Adrenal gland (tissue), 19 donors: ENCODE data around the gene CCDC28A. TPM values are rescaled to one million over a fixed set of nuclear protein-coding genes. Genes with fewer than 3 reads are reported as not detected.
A peak's percentile ranks its signal among the peaks of the same experiment; 100 is the strongest.

Experiments
- DNase-seq, 7 donors: peaks; one replicate each; pipeline ENCODE4 v3.0.0-alpha.2; 2019 to 2020
- H3K27ac ChIP-seq, 5 donors: fragments of 200-600 bp; sonication (generic) in 4 of 5; 1 replicate in 3 of 5; 2 replicates in 2 of 5; pipeline versions ENCODE4 v1.5.1 to v1.8.0; 2016 to 2020; ENCODE audit warnings: mild to moderate bottlenecking in 1 of 5
- H3K27me3 ChIP-seq: fragments of 200-600 bp; 2 replicates; pipeline ENCODE4 v1.8.0; 2021
- H3K36me3 ChIP-seq, 2 donors: fragments of 200-600 bp; replicated peaks in 1 of 2; 1 replicate in 1 of 2; 2 replicates in 1 of 2; pipeline versions ENCODE4 v1.5.1 to v1.8.0; 2018 to 2022
- H3K4me1 ChIP-seq, 2 donors: fragments of 200-600 bp; replicated peaks in 1 of 2; 1 replicate in 1 of 2; 2 replicates in 1 of 2; pipeline versions ENCODE4 v1.5.1 to v1.8.0; 2018 to 2021
- H3K4me3 ChIP-seq, 4 donors: fragments of 200-600 bp; sonication (generic) in 3 of 4; one replicate each; pipeline ENCODE4 v1.5.1; 2016 to 2018
- H3K9me3 ChIP-seq, 3 donors: fragments of 200-600 bp; sonication (generic) in 1 of 3; replicated peaks in 1 of 3; 1 replicate in 2 of 3; 2 replicates in 1 of 3; pipeline versions ENCODE4 v1.5.1 to v1.8.0; 2016 to 2021
- CTCF ChIP-seq, 6 experiments: fragments of 450-650 bp in 4 of 6; fragments of 200-600 bp in 2 of 6; sonication (generic) in 1 of 6; IDR thresholded peaks; 1 replicate in 5 of 6; 2 replicates in 1 of 6; pipeline versions ENCODE4 v1.5.1 to v1.8.0; 2016 to 2021; ENCODE audit warnings: antibody characterized with exemption in 6 of 6, mild to moderate bottlenecking in 2 of 6, moderate library complexity in 1 of 6
- POLR2A ChIP-seq, 2 donors: fragments of 450-650 bp; IDR thresholded peaks; one replicate each; pipeline ENCODE4 v1.6.1; 2017; ENCODE audit warnings: antibody characterized with exemption in 2 of 2, mild to moderate bottlenecking in 2 of 2, moderate library complexity in 1 of 2
- WGBS, 4 donors: extraction: QIAGEN DNeasy Blood & Tissue Kit in 2 of 4; methylation state at CpG; one replicate each; pipeline versions ENCODE4 v1.1.5 to v1.1.7; 2013 to 2017; 5-methylcytosine and 5-hydroxymethylcytosine counted together
- intact Hi-C, 2 donors: fragments of 100-400 bp; cut with DNase I; formaldehyde crosslinking; loops; one replicate each; pipeline versions ENCODE4 v1.14.1 to v1.15.0; 2022 to 2023
- long read RNA-seq, 10 donors: library from polyadenylated mRNA in 3 of 10; unstranded in 2 of 10; stranded (forward) in 1 of 10; transcript quantifications; one replicate each; pipeline ENCODE4 v2.0.0 and lab custom pipeline, GENCODE V29; 2021 to 2026
- polyA plus RNA-seq, 3 donors: library from polyadenylated mRNA; stranded (reverse); fragments of 200-250 nt in 2 of 3; fragments of 350-450 nt in 1 of 3; fragmentation: Illumina TruSeq in 1 of 3; extraction: RNeasy Lipid Tissue Mini Kit (QIAGEN cat#74804) in 1 of 3; gene quantifications; one replicate each; pipeline ENCODE4 v1.2.3, GENCODE V29; 2013 to 2014
- total RNA-seq, 9 donors: library from RNA; depleted of rRNA in 4 of 9; stranded (reverse); fragments of >200 nt in 4 of 9; fragments of 120-200 nt in 1 of 9; fragmentation: NEBNext Ultra II Directional in 1 of 9; extraction: Animal tissue kit (Norgen Biotek cat#: 25700) in 1 of 9; gene quantifications; one replicate each; pipeline versions ENCODE4 v1.1.0 to v1.2.4, GENCODE V29; 2013 to 2023
- donor health status: healthy with polysubstance abuse.
- donor health status: Bipolar disorder and iron deficiency.
- donor health status: DM: yes; HTN: yes; CAD: no.
- donor health status: DM: no; HTN: no; CAD: no.
- donor health status: DM: no; HTN: no; CAD: no.
- donor health status: DM: yes; HTN: yes; CAD: no.

Gene CCDC28A
- total RNA-seq (10 to 100 TPM; 24.1 to 70.0 (median 45.8) TPM), polyA plus RNA-seq (10 to 100 TPM; 34.0 to 42.4 (median 36.0) TPM)
- long read RNA-seq, donor 1, transcript CCDC28A-202 (6 exons, 1,505 nt) = major isoform, 12 of 25 reads
- long read RNA-seq, donor 1, partial matches to known transcripts = 7 of 25 reads
- long read RNA-seq, donor 1, other reads (novel, unspliced or antisense) = 6 of 25 reads
- long read RNA-seq, donor 2, transcript CCDC28A-202 (6 exons, 1,505 nt) = major isoform, 7 of 7 reads
- long read RNA-seq, donor 2, partial matches to known transcripts = 0 of 7 reads
- long read RNA-seq, donor 2, other reads (novel, unspliced or antisense) = 0 of 7 reads
- long read RNA-seq, donor 3, transcript CCDC28A-202 (6 exons, 1,505 nt) = major isoform, 10 of 22 reads
- long read RNA-seq, donor 3, partial matches to known transcripts = 12 of 22 reads
- long read RNA-seq, donor 3, other reads (novel, unspliced or antisense) = 0 of 22 reads
- long read RNA-seq, donor 4, transcript CCDC28A-202 (6 exons, 1,505 nt) = major isoform, 68 of 78 reads
- long read RNA-seq, donor 4, partial matches to known transcripts = 2 of 78 reads
- long read RNA-seq, donor 4, other reads (novel, unspliced or antisense) = 8 of 78 reads
- long read RNA-seq, donor 5, transcript CCDC28A-202 (6 exons, 1,505 nt) = major isoform, 84 of 97 reads
- long read RNA-seq, donor 5, partial matches to known transcripts = 4 of 97 reads
- long read RNA-seq, donor 5, other reads (novel, unspliced or antisense) = 9 of 97 reads
- long read RNA-seq, donor 6, transcript CCDC28A-202 (6 exons, 1,505 nt) = major isoform, 28 of 34 reads
- long read RNA-seq, donor 6, partial matches to known transcripts = 3 of 34 reads
- long read RNA-seq, donor 6, other reads (novel, unspliced or antisense) = 3 of 34 reads
- long read RNA-seq, donor 7, transcript CCDC28A-202 (6 exons, 1,505 nt) = major isoform, 6 of 6 reads
- long read RNA-seq, donor 7, partial matches to known transcripts = 0 of 6 reads
- long read RNA-seq, donor 7, other reads (novel, unspliced or antisense) = 0 of 6 reads
- long read RNA-seq, donor 8, transcript CCDC28A-202 (6 exons, 1,505 nt) = major isoform, 16 of 16 reads
- long read RNA-seq, donor 8, partial matches to known transcripts = 0 of 16 reads
- long read RNA-seq, donor 8, other reads (novel, unspliced or antisense) = 0 of 16 reads
- long read RNA-seq, donor 9, transcript CCDC28A-202 (6 exons, 1,505 nt) = major isoform, 12 of 21 reads
- long read RNA-seq, donor 9, partial matches to known transcripts = 9 of 21 reads
- long read RNA-seq, donor 9, other reads (novel, unspliced or antisense) = 0 of 21 reads
- long read RNA-seq, donor 10, transcript CCDC28A-202 (6 exons, 1,505 nt) = major isoform, 8 of 8 reads
- long read RNA-seq, donor 10, partial matches to known transcripts = 0 of 8 reads
- long read RNA-seq, donor 10, other reads (novel, unspliced or antisense) = 0 of 8 reads

GRCh38 chr6:138773177-138774091, at the start of gene CCDC28A:
TSS of gene CCDC28A (plus strand) at chr6:138773769. CDS start at chr6:138776121, 2,352 bp downstream.
- DNase-seq = peak; percentile 93 to 98 (median 96)
- H3K4me3 ChIP-seq = peak within 1 kb of the TSS; percentile 33 to 96 (median 81)
- WGBS, 4 donors = 0 to 1% (median 0%) methylated on average over 40 to 47 of the region's 47 CpGs
- no peaks in the 10 kb centered on the region for H3K9me3 ChIP-seq
- TF ChIP-seq POLR2A (IDR thresholded peaks at IDR 0.05) (peak in 1 of 2 donors; percentile 73), CTCF (IDR thresholded peaks at IDR 0.05) (peak in 3 of 6 experiments; percentile 13 to 40 (median 24))
- peaks cover 0 to 6% of the 10 kb centered on the region in 2 donors for H3K36me3 ChIP-seq
- H3K27me3 ChIP-seq = no peaks in the 10 kb centered on the region
- peak within 1 kb of the TSS; percentile 85 to 98 (median 96) for H3K27ac ChIP-seq
- intact Hi-C loops = no loop called here
- H3K4me1 ChIP-seq = peaks cover 6 to 19% of the 10 kb centered on the region in 2 donors

- peak; percentile 24 to 71 (median 47) for DNase-seq
- 46 to 79% (median 55%) methylated on average over 3 of the region's 3 CpGs for WGBS, 4 donors
- no peaks in the 10 kb centered on the region for H3K27me3 ChIP-seq
- no peaks in the 10 kb centered on the region for H3K36me3 ChIP-seq
- intact Hi-C loops = no loop called here
- H3K27ac ChIP-seq = peak overlapping the region in 1 of 5 donors; percentile 53
- peaks cover 3 to 30% of the 10 kb centered on the region in 2 donors for H3K4me1 ChIP-seq
- no peak overlapping the region for H3K4me3 ChIP-seq
- TF ChIP-seq POLR2A (IDR thresholded peaks at IDR 0.05) (no peak), CTCF (IDR thresholded peaks at IDR 0.05) (no peak)
- no peaks in the 10 kb centered on the region for H3K9me3 ChIP-seq
These were observed 49.6 kb upstream of the CCDC28A start for GRCh38 chr6:138724015-138724414.

- peak overlapping the region in 1 of 5 donors; percentile 75 for H3K27ac ChIP-seq
- DNase-seq = no peak
- WGBS, 4 donors = 87 to 88% (median 87%) methylated on average over 5 to 7 of the region's 7 CpGs
- TF ChIP-seq POLR2A (IDR thresholded peaks at IDR 0.05) (no peak), CTCF (IDR thresholded peaks at IDR 0.05) (no peak)
- no peaks in the 10 kb centered on the region for H3K36me3 ChIP-seq
- no peaks in the 10 kb centered on the region for H3K27me3 ChIP-seq
- peaks cover 3 to 23% of the 10 kb centered on the region in 2 donors for H3K4me1 ChIP-seq
- H3K9me3 ChIP-seq = no peaks in the 10 kb centered on the region
- intact Hi-C loops = no loop called here
- no peak overlapping the region for H3K4me3 ChIP-seq
These were observed 47.4 kb upstream of the CCDC28A start for GRCh38 chr6:138726066-138726756.
